Immature natural killer cell (primary cell): ENCODE data around the gene CCDC171. TPM values are rescaled to one million over a fixed set of nuclear protein-coding genes. Genes with fewer than 3 reads are reported as not detected.
"Not testable (repeated sequence)": the region's sequence is repeated elsewhere in the genome, so short reads cannot be mapped to it uniquely, and the experiment has no call there.

ENCODE experiments used
- DNase-seq, 3 donors: peaks; one replicate each; pipeline ENCODE4 v3.0.0; 2022; ENCODE audit warnings: mixed read lengths in 1 of 3
- H3K27ac Mint-ChIP-seq, 6 donors: one replicate each; pipeline ENCODE4 v1.8.0; 2020; ENCODE audit warnings: mixed read lengths in 6 of 6, mild to moderate bottlenecking in 5 of 6, inconsistent platforms in 4 of 6, moderate library complexity in 3 of 6
- H3K27me3 Mint-ChIP-seq, 3 donors: one replicate each; pipeline ENCODE4 v1.8.0; 2020 to 2021; ENCODE audit warnings: low read depth in 3 of 3, mild to moderate bottlenecking in 3 of 3, mixed read lengths in 3 of 3, moderate library complexity in 3 of 3, inconsistent platforms in 1 of 3
- H3K36me3 Mint-ChIP-seq, 3 donors: one replicate each; pipeline ENCODE4 v1.8.0; 2020; ENCODE audit warnings: mixed read lengths in 3 of 3, inconsistent platforms in 2 of 3, mild to moderate bottlenecking in 2 of 3
- H3K4me1 Mint-ChIP-seq, 2 donors: one replicate each; pipeline ENCODE4 v1.8.0; 2020; ENCODE audit warnings: inconsistent platforms in 2 of 2, mild to moderate bottlenecking in 2 of 2, mixed read lengths in 2 of 2, moderate library complexity in 1 of 2
- H3K4me3 Mint-ChIP-seq, 5 donors: one replicate each; pipeline ENCODE4 v1.8.0; 2020; ENCODE audit warnings: mild to moderate bottlenecking in 5 of 5, mixed read lengths in 5 of 5, inconsistent platforms in 3 of 5, moderate library complexity in 3 of 5
- H3K9me3 Mint-ChIP-seq, 6 donors: one replicate each; pipeline ENCODE4 v1.8.0; 2020; ENCODE audit warnings: mild to moderate bottlenecking in 6 of 6, mixed read lengths in 6 of 6, inconsistent platforms in 4 of 6, moderate library complexity in 3 of 6
- polyA plus RNA-seq, 3 donors: library from polyadenylated mRNA; unstranded; fragments of 300-500 nt; fragmentation: Illumina TruSeq; gene quantifications; one replicate each; pipeline ENCODE4 v1.2.3, GENCODE V29; 2021

Gene CCDC171
- polyA plus RNA-seq, 3 donors from 2014 or later = 0.33 to 0.62 TPM; not detected in 1

GRCh38 chr9:15527035-15527434 lies 25.8 kb upstream of the CCDC171 start:
- not testable (repeated sequence) for H3K4me3 Mint-ChIP-seq, H3K4me1 Mint-ChIP-seq, H3K27ac Mint-ChIP-seq, H3K27me3 Mint-ChIP-seq, DNase-seq, H3K36me3 Mint-ChIP-seq, H3K9me3 Mint-ChIP-seq

GRCh38 chr9:15529566-15530324 lies 23.1 kb upstream of the CCDC171 start:
- H3K9me3 Mint-ChIP-seq = no peaks in the 10 kb centered on the region
- H3K4me3 Mint-ChIP-seq = no peak overlapping the region
- peaks cover 0 to 2% (median 0%) of the 10 kb centered on the region in 3 donors for H3K27me3 Mint-ChIP-seq
- no peak overlapping the region for H3K27ac Mint-ChIP-seq
- no peaks in the 10 kb centered on the region for H3K36me3 Mint-ChIP-seq
- H3K4me1 Mint-ChIP-seq = peaks cover 0 to 6% of the 10 kb centered on the region in 2 donors
- no peak for DNase-seq

- no peaks in the 10 kb centered on the region for H3K27me3 Mint-ChIP-seq
- no peaks in the 10 kb centered on the region for H3K36me3 Mint-ChIP-seq
- H3K9me3 Mint-ChIP-seq = no peaks in the 10 kb centered on the region
- DNase-seq = no peak
- no peak overlapping the region for H3K4me3 Mint-ChIP-seq
- peaks cover 0 to 6% of the 10 kb centered on the region in 2 donors for H3K4me1 Mint-ChIP-seq
- H3K27ac Mint-ChIP-seq = no peak overlapping the region
Measured at GRCh38 chr9:15531380-15531779, 21.5 kb upstream of the CCDC171 start.

- no peak overlapping the region for H3K27ac Mint-ChIP-seq
- DNase-seq = no peak
- no peaks in the 10 kb centered on the region for H3K4me1 Mint-ChIP-seq
- no peaks in the 10 kb centered on the region for H3K9me3 Mint-ChIP-seq
- H3K27me3 Mint-ChIP-seq = peaks cover 0 to 7% (median 0%) of the 10 kb centered on the region in 3 donors
- no peak overlapping the region for H3K4me3 Mint-ChIP-seq
- H3K36me3 Mint-ChIP-seq = no peaks in the 10 kb centered on the region
Measured at GRCh38 chr9:15541872-15542271, 11.0 kb upstream of the CCDC171 start.

GRCh38 chr9:15542624-15543023 lies 10.2 kb upstream of the CCDC171 start:
- no peak overlapping the region for H3K27ac Mint-ChIP-seq
- no peaks in the 10 kb centered on the region for H3K4me1 Mint-ChIP-seq
- no peaks in the 10 kb centered on the region for H3K9me3 Mint-ChIP-seq
- DNase-seq = no peak
- H3K27me3 Mint-ChIP-seq = peaks cover 0 to 7% (median 0%) of the 10 kb centered on the region in 3 donors
- no peak overlapping the region for H3K4me3 Mint-ChIP-seq
- no peaks in the 10 kb centered on the region for H3K36me3 Mint-ChIP-seq

GRCh38 chr9:15543047-15543813 lies 9.6 kb upstream of the CCDC171 start:
- Mint-ChIP-seq H3K27me3 (peaks cover 0 to 7% (median 0%) of the 10 kb centered on the region in 3 donors), H3K36me3 (no peaks in the 10 kb centered on the region), H3K4me3 (no peak overlapping the region), H3K27ac (no peak overlapping the region), H3K9me3 (no peaks in the 10 kb centered on the region), H3K4me1 (no peaks in the 10 kb centered on the region)
- no peak for DNase-seq

GRCh38 chr9:15549611-15550010 lies 3.2 kb upstream of the CCDC171 start:
- Mint-ChIP-seq H3K36me3 (no peaks in the 10 kb centered on the region), H3K4me1 (peaks cover 22 to 25% of the 10 kb centered on the region in 2 donors), H3K4me3 (no peak overlapping the region), H3K27me3 (peaks cover 10 to 22% (median 17%) of the 10 kb centered on the region in 3 donors), H3K9me3 (no peaks in the 10 kb centered on the region), H3K27ac (no peak overlapping the region)
- no peak for DNase-seq

- peaks cover 22 to 25% of the 10 kb centered on the region in 2 donors for H3K4me1 Mint-ChIP-seq
- no peaks in the 10 kb centered on the region for H3K36me3 Mint-ChIP-seq
- no peak for DNase-seq
- H3K27ac Mint-ChIP-seq = peak overlapping the region in 4 of 6 donors; percentile 35 to 79 (median 62)
- H3K27me3 Mint-ChIP-seq = peaks cover 10 to 19% (median 17%) of the 10 kb centered on the region in 3 donors
- H3K9me3 Mint-ChIP-seq = no peaks in the 10 kb centered on the region
- H3K4me3 Mint-ChIP-seq = peak overlapping the region; percentile 92 to 95 (median 92)
Measured at GRCh38 chr9:15553528-15553898, 670 bp downstream of the CCDC171 start.

- H3K9me3 Mint-ChIP-seq = no peaks in the 10 kb centered on the region
- DNase-seq = no peak
- H3K27ac Mint-ChIP-seq = no peak overlapping the region
- H3K4me3 Mint-ChIP-seq = no peak overlapping the region
- peaks cover 0 to 7% (median 3%) of the 10 kb centered on the region in 3 donors for H3K36me3 Mint-ChIP-seq
- H3K4me1 Mint-ChIP-seq = no peaks in the 10 kb centered on the region
- no peaks in the 10 kb centered on the region for H3K27me3 Mint-ChIP-seq
Measured at GRCh38 chr9:15570769-15571168, 17.9 kb downstream of the CCDC171 start.

- peaks cover 0 to 7% (median 3%) of the 10 kb centered on the region in 3 donors for H3K36me3 Mint-ChIP-seq
- H3K27ac Mint-ChIP-seq = no peak overlapping the region
- H3K4me3 Mint-ChIP-seq = no peak overlapping the region
- no peak for DNase-seq
- no peaks in the 10 kb centered on the region for H3K9me3 Mint-ChIP-seq
- H3K27me3 Mint-ChIP-seq = no peaks in the 10 kb centered on the region
- H3K4me1 Mint-ChIP-seq = no peaks in the 10 kb centered on the region
Measured at GRCh38 chr9:15572200-15572770, 19.4 kb downstream of the CCDC171 start.

- Mint-ChIP-seq H3K27me3 (no peaks in the 10 kb centered on the region), H3K4me1 (no peaks in the 10 kb centered on the region), H3K36me3 (peaks cover 0 to 18% (median 0%) of the 10 kb centered on the region in 3 donors), H3K9me3 (no peaks in the 10 kb centered on the region), H3K27ac (no peak overlapping the region), H3K4me3 (no peak overlapping the region)
- DNase-seq = no peak
Measured at GRCh38 chr9:15576350-15577050, 23.7 kb downstream of the CCDC171 start.

- no peaks in the 10 kb centered on the region for H3K27me3 Mint-ChIP-seq
- H3K4me3 Mint-ChIP-seq = no peak overlapping the region
- no peaks in the 10 kb centered on the region for H3K4me1 Mint-ChIP-seq
- no peak for DNase-seq
- no peak overlapping the region for H3K27ac Mint-ChIP-seq
- H3K36me3 Mint-ChIP-seq = peaks cover 0 to 18% (median 2%) of the 10 kb centered on the region in 3 donors
- peaks cover 0 to 2% (median 0%) of the 10 kb centered on the region in 6 donors for H3K9me3 Mint-ChIP-seq
Measured at GRCh38 chr9:15578714-15579113, 25.9 kb downstream of the CCDC171 start.

- peaks cover 0 to 4% (median 0%) of the 10 kb centered on the region in 6 donors for H3K9me3 Mint-ChIP-seq
- DNase-seq = no peak
- H3K4me1 Mint-ChIP-seq = no peaks in the 10 kb centered on the region
- H3K27ac Mint-ChIP-seq = no peak overlapping the region
- H3K27me3 Mint-ChIP-seq = no peaks in the 10 kb centered on the region
- no peak overlapping the region for H3K4me3 Mint-ChIP-seq
- H3K36me3 Mint-ChIP-seq = peaks cover 0 to 12% (median 2%) of the 10 kb centered on the region in 3 donors
Measured at GRCh38 chr9:15584379-15584778, 31.5 kb downstream of the CCDC171 start.
